SK-N-SH (cell line): ENCODE results near the gene HLF. TPM values are rescaled to one million over a fixed set of nuclear protein-coding genes. Genes with fewer than 3 reads are reported as not detected.

Experiments used
- CTCF ChIA-PET: fragments of 300-600, 350-600 bp; formaldehyde crosslinking; extraction: SDS; loops from one replicate; lab custom pipeline; 2021; lab: Yijun Ruan, JAX
- POLR2A ChIA-PET: fragments of 350-600 bp; sonication (Branson Sonifier 250); formaldehyde crosslinking; extraction: SDS; loops from one replicate; lab custom pipeline; 2020; ENCODE audit warnings: antibody characterized with exemption, inconsistent platforms; lab: Yijun Ruan, JAX
- DNase-seq: peaks from one replicate; pipeline ENCODE4 v3.0.0; 2012
- H2AFZ ChIP-seq: fragments of 200-600 bp; sonication (generic); 2 replicates; pipeline ENCODE4 v1.8.1; 2016; ENCODE audit warnings: antibody characterized with exemption, mild to moderate bottlenecking, low read depth
- H3F3A ChIP-seq: fragments of 200-600 bp; sonication (generic); replicated peaks from 2 replicates; pipeline ENCODE3; 2016; ENCODE audit warnings: antibody characterized with exemption, mild to moderate bottlenecking; ENCODE audit not compliant: insufficient read depth
- H3K27ac ChIP-seq, 2 experiments: fragments of 200-500 bp in 1 of 2; fragments of 200-600 bp in 1 of 2; sonication (Bioruptor generic) in 1 of 2; sonication (generic), shearing (Covaris generic) in 1 of 2; 2 replicates each; pipeline versions ENCODE4 v1.5.1 to v1.6.1; 2014 to 2016; ENCODE audit warnings: low read depth in 2 of 2, inconsistent platforms in 1 of 2, low read length in 1 of 2, mild to moderate bottlenecking in 1 of 2, mixed read lengths in 1 of 2
- H3K27me3 ChIP-seq: fragments of 200-600 bp; sonication (generic), shearing (Covaris generic); 2 replicates; pipeline ENCODE4 v1.6.1; 2016; ENCODE audit warnings: mixed run types; ENCODE audit not compliant: insufficient read depth
- H3K36me3 ChIP-seq, 2 experiments: fragments of 200-500 bp in 1 of 2; fragments of 200-600 bp in 1 of 2; sonication (Bioruptor generic) in 1 of 2; sonication (generic) in 1 of 2; replicated peaks in 1 of 2; 2 replicates each; pipeline versions ENCODE3 to v1.5.1; 2014 to 2016; ENCODE audit warnings: low read length in 1 of 2, mild to moderate bottlenecking in 1 of 2; ENCODE audit not compliant: insufficient read depth in 2 of 2, control insufficient read depth in 1 of 2
- H3K4me1 ChIP-seq, 2 experiments: fragments of 200-500 bp in 1 of 2; fragments of 200-600 bp in 1 of 2; sonication (Bioruptor generic) in 1 of 2; sonication (generic), shearing (Covaris generic) in 1 of 2; 2 replicates each; pipeline versions ENCODE4 v1.5.1 to v1.6.1; 2014 to 2016; ENCODE audit warnings: low read depth in 1 of 2, low read length in 1 of 2, mixed run types in 1 of 2; ENCODE audit not compliant: insufficient read depth in 2 of 2, control insufficient read depth in 1 of 2
- H3K4me2 ChIP-seq: fragments of 200-600 bp; sonication (generic), shearing (Covaris generic); 2 replicates; pipeline ENCODE4 v1.6.1; 2017; ENCODE audit warnings: mixed run types
- H3K4me3 ChIP-seq, 2 experiments: fragments of 200-500 bp in 1 of 2; fragments of 200-600 bp in 1 of 2; sonication (Bioruptor generic) in 1 of 2; sonication (generic), shearing (Covaris generic) in 1 of 2; 2 replicates each; pipeline versions ENCODE4 v1.5.1 to v1.8.1; 2014 to 2016; ENCODE audit warnings: low read depth in 2 of 2, inconsistent platforms in 1 of 2, low read length in 1 of 2, mild to moderate bottlenecking in 1 of 2, mixed read lengths in 1 of 2, moderate library complexity in 1 of 2
- H3K79me2 ChIP-seq: fragments of 200-600 bp; sonication (generic); 2 replicates; pipeline ENCODE4 v1.8.1; 2017; ENCODE audit warnings: mild to moderate bottlenecking; ENCODE audit not compliant: insufficient read depth
- H3K9ac ChIP-seq: fragments of 200-600 bp; sonication (generic); 2 replicates; pipeline ENCODE4 v1.6.1; 2017; ENCODE audit warnings: mixed run types
- H3K9me2 ChIP-seq: fragments of 200-600 bp; sonication (generic); 2 replicates; pipeline ENCODE4 v1.6.1; 2017; ENCODE audit warnings: mixed run types
- H3K9me3 ChIP-seq: fragments of 200-600 bp; sonication (generic); 2 replicates; pipeline ENCODE4 v1.6.1; 2017; ENCODE audit warnings: mixed run types, mild to moderate bottlenecking, moderate library complexity
- H4K20me1 ChIP-seq: fragments of 200-600 bp; sonication (generic); 2 replicates; pipeline ENCODE4 v1.6.1; 2017; ENCODE audit warnings: mild to moderate bottlenecking, mixed run types; ENCODE audit not compliant: insufficient read depth
- CHD2 ChIP-seq: fragments of 150-350 bp; IDR thresholded peaks from 2 replicates; pipeline ENCODE4 v1.6.1; 2018; ENCODE audit warnings: low read length; ENCODE audit not compliant: partially characterized antibody
- ELF1 ChIP-seq: IDR thresholded peaks from 2 replicates; pipeline ENCODE4 v1.4.0; 2012
- EZH2phosphoT487 ChIP-seq: fragments of 200-600 bp; sonication (generic); IDR thresholded peaks from 2 replicates; pipeline ENCODE4 v1.6.1; 2017; ENCODE audit warnings: low read depth, mixed run types, mild to moderate bottlenecking, antibody characterized with exemption, moderate library complexity, borderline replicate concordance
- MEF2A ChIP-seq: IDR thresholded peaks from 2 replicates; pipeline ENCODE4 v1.4.0; 2012; ENCODE audit warnings: low read depth, borderline replicate concordance
- MXI1 ChIP-seq: IDR thresholded peaks from 2 replicates; pipeline ENCODE4 v1.6.1; 2012; ENCODE audit warnings: mild to moderate bottlenecking, low read depth, low read length, improper control_type of control experiment
- NFIC ChIP-seq: IDR thresholded peaks from 2 replicates; pipeline ENCODE4 v1.4.0; 2012; ENCODE audit warnings: borderline replicate concordance
- NRF1 ChIP-seq: IDR thresholded peaks from 2 replicates; pipeline ENCODE4 v1.6.1; 2012; ENCODE audit warnings: low read depth, mild to moderate bottlenecking, low read length
- POLR2AphosphoS5 ChIP-seq: IDR thresholded peaks from 2 replicates; pipeline ENCODE4 v1.6.1; 2012; ENCODE audit warnings: low read depth, low read length
- RAD21 ChIP-seq: IDR thresholded peaks from 2 replicates; pipeline ENCODE4 v1.6.1; 2012; ENCODE audit warnings: mild to moderate bottlenecking, low read length
- RFX5 ChIP-seq: IDR thresholded peaks from 2 replicates; pipeline ENCODE4 v1.6.1; 2012; ENCODE audit warnings: mild to moderate bottlenecking, improper control_type of control experiment, low read length
- SIN3A ChIP-seq: IDR thresholded peaks from 2 replicates; pipeline ENCODE4 v1.6.1; 2012; ENCODE audit warnings: low read depth, mild to moderate bottlenecking, low read length, moderate library complexity, borderline replicate concordance
- TEAD4 ChIP-seq: IDR thresholded peaks from 2 replicates; pipeline ENCODE4 v1.4.0; 2012; ENCODE audit warnings: mild to moderate bottlenecking, borderline replicate concordance; ENCODE audit not compliant: insufficient read depth
- YY1 ChIP-seq: IDR thresholded peaks from 2 replicates; pipeline ENCODE4 v1.4.0; 2012; ENCODE audit warnings: low read depth, mild to moderate bottlenecking
- WGBS: methylation state at CpG from one replicate; pipeline ENCODE4 v1.1.6; 2017; ENCODE audit warnings: low lambda C conversion rate; 5-methylcytosine and 5-hydroxymethylcytosine counted together
- polyA plus RNA-seq, 3 experiments: library from polyadenylated mRNA; depleted of rRNA; stranded (reverse); fragments of >200 nt; gene quantifications; 2 replicates each; pipeline ENCODE4 v1.2.3, GENCODE V29; 2012
- TF ChIP-seq, protein P1 (sequence below): IDR thresholded peaks from 2 replicates; pipeline ENCODE4; 2012
- TF ChIP-seq, protein P2 (sequence below): IDR thresholded peaks from 2 replicates; pipeline ENCODE4 v1.4.0; 2012; ENCODE audit warnings: low read depth, borderline replicate concordance
- TF ChIP-seq, protein P3 (sequence below): IDR thresholded peaks from 2 replicates; pipeline ENCODE4 v1.6.1; 2012; ENCODE audit warnings: mild to moderate bottlenecking, low read depth, low read length, moderate library complexity

Gene HLF
- polyA plus RNA-seq, 1 of the 3 experiments (the other 2 are of a cell fraction) = 0.03 TPM

DNA sequence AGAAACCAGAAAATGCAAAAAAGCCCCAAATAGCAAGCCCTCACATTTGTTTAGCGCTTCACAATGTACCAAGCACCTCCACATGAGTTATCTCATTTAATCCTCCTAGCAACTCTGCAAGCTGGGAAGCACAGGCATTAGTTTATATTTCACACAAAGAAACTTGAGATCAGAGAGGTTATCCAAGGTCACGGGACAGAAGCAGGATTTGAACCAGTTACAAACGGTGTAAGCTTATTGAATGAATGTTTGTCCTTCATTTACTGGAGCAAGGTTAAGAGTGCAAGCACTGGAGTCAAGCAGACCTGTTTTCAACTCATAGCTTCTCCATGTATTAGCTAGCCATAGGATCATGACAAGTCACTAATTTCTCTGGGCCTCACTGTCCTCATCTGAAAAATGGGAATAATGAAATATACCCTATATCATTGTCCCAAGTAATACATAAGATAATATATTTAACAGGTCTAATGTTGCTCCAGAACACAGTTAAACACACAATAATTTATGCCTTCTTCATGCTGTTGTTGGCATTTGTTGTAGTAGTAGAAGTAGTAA is 6.1 kb upstream of the HLF start (continued):
- TF ChIP-seq, protein P1, sequence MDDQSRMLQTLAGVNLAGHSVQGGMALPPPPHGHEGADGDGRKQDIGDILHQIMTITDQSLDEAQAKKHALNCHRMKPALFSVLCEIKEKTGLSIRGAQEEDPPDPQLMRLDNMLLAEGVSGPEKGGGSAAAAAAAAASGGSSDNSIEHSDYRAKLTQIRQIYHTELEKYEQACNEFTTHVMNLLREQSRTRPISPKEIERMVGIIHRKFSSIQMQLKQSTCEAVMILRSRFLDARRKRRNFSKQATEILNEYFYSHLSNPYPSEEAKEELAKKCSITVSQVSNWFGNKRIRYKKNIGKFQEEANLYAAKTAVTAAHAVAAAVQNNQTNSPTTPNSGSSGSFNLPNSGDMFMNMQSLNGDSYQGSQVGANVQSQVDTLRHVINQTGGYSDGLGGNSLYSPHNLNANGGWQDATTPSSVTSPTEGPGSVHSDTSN = no peak
- no peak for TF ChIP-seq SIN3A
- no peak for TF ChIP-seq MEF2A
- TF ChIP-seq RFX5 = no peak
- no peak for TF ChIP-seq NRF1
- TF ChIP-seq YY1 = no peak

DNA sequence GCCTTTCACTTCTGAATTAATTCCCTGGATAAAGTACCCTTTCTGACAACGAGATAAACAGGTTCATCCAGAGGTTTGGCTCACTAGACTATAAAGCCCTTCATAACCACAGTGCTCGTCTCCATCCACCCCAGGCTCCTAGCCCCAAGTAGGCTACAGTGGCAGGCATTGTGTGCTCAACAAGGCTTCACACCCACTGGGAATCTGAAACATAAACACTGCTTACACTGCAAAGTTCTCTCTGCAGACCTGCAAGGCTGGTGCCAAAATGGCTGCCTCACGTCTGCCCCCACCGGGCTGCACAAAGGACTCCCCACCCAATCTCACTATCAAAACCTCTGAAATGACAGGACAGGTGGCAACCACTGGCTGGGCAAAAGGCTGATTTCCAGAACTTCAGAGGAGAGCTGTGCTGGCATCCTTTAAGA is 5.1 kb upstream of the HLF start:
- H3K27me3 ChIP-seq = peaks cover 8% of the 10 kb centered on the region
- CTCF ChIA-PET = no interaction called here
- H3K79me2 ChIP-seq = no peaks in the 10 kb centered on the region
- no peak for DNase-seq
- TF ChIP-seq ELF1 (no peak), YY1 (no peak), MXI1 (no peak), CHD2 (no peak)
- TF ChIP-seq, protein P1 = no peak
- TF ChIP-seq, protein P2, sequence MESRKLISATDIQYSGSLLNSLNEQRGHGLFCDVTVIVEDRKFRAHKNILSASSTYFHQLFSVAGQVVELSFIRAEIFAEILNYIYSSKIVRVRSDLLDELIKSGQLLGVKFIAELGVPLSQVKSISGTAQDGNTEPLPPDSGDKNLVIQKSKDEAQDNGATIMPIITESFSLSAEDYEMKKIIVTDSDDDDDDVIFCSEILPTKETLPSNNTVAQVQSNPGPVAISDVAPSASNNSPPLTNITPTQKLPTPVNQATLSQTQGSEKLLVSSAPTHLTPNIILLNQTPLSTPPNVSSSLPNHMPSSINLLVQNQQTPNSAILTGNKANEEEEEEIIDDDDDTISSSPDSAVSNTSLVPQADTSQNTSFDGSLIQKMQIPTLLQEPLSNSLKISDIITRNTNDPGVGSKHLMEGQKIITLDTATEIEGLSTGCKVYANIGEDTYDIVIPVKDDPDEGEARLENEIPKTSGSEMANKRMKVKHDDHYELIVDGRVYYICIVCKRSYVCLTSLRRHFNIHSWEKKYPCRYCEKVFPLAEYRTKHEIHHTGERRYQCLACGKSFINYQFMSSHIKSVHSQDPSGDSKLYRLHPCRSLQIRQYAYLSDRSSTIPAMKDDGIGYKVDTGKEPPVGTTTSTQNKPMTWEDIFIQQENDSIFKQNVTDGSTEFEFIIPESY = no peak
- no peaks in the 10 kb centered on the region for H3K9me3 ChIP-seq
- H3K36me3 ChIP-seq = no peaks in the 10 kb centered on the region
- no peak overlapping the region for H3K9ac ChIP-seq
- POLR2A ChIA-PET = no interaction called here
- no peaks in the 10 kb centered on the region for H3F3A ChIP-seq
- no peak overlapping the region for H3K27ac ChIP-seq
- WGBS = 39% methylated on average over 4 of the region's 4 CpGs
- no peak overlapping the region for H3K4me2 ChIP-seq
- no peak overlapping the region for H3K4me3 ChIP-seq
- H3K4me1 ChIP-seq = peaks cover 0 to 4% of the 10 kb centered on the region in 2 experiments; a peak in 1 of 4 replicates
- no peaks in the 10 kb centered on the region for H4K20me1 ChIP-seq
- no peaks in the 10 kb centered on the region for H3K9me2 ChIP-seq
- H2AFZ ChIP-seq = no peak overlapping the region

DNA sequence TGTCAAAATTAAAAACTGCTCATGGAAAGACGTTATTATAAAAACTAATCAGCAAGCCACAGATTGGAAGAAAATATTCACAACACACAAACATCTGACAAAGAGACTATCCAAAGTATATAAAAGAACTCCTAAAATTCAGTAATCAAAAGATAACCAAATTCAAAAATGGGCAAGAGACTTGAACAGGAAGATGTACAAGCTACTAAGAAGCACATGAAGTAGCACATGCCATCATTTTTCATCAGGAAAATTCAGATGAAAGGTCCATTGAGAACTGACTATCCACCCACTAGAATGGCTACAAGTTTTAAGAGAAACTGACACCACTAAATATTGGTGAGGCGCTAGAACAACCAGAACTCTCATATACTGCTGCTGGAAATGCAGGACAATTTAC is 3.4 kb upstream of the HLF start:
- no peaks in the 10 kb centered on the region for H3K9me2 ChIP-seq
- H3K9ac ChIP-seq = no peak overlapping the region
- H3F3A ChIP-seq = no peaks in the 10 kb centered on the region
- no peak overlapping the region for H3K4me2 ChIP-seq
- no peak overlapping the region for H3K27ac ChIP-seq
- WGBS = 42% methylated on average over 2 of the region's 2 CpGs
- H4K20me1 ChIP-seq = no peaks in the 10 kb centered on the region
- H3K27me3 ChIP-seq = peaks cover 16% of the 10 kb centered on the region
- POLR2A ChIA-PET = no interaction called here
- DNase-seq = no peak
- H3K4me3 ChIP-seq = no peak overlapping the region
- peaks cover 0 to 10% of the 10 kb centered on the region in 2 experiments; a peak in 1 of 4 replicates for H3K4me1 ChIP-seq
- H3K9me3 ChIP-seq = no peaks in the 10 kb centered on the region
- no peaks in the 10 kb centered on the region for H3K36me3 ChIP-seq
- no peaks in the 10 kb centered on the region for H3K79me2 ChIP-seq
- CTCF ChIA-PET = interaction anchor here (1.5 to 6.9 kb wide), 2 partner anchors 22 to 277 kb away, joined by 3 to 60 read pairs; no protein-coding TSS in a partner anchor
- H2AFZ ChIP-seq = no peak overlapping the region
- TF ChIP-seq POLR2AphosphoS5 (no peak), TEAD4 (no peak), SIN3A (no peak), NFIC (no peak), RAD21 (no peak), CHD2 (no peak), RFX5 (no peak), EZH2phosphoT487 (no peak), MEF2A (no peak)
- TF ChIP-seq, protein P3, sequence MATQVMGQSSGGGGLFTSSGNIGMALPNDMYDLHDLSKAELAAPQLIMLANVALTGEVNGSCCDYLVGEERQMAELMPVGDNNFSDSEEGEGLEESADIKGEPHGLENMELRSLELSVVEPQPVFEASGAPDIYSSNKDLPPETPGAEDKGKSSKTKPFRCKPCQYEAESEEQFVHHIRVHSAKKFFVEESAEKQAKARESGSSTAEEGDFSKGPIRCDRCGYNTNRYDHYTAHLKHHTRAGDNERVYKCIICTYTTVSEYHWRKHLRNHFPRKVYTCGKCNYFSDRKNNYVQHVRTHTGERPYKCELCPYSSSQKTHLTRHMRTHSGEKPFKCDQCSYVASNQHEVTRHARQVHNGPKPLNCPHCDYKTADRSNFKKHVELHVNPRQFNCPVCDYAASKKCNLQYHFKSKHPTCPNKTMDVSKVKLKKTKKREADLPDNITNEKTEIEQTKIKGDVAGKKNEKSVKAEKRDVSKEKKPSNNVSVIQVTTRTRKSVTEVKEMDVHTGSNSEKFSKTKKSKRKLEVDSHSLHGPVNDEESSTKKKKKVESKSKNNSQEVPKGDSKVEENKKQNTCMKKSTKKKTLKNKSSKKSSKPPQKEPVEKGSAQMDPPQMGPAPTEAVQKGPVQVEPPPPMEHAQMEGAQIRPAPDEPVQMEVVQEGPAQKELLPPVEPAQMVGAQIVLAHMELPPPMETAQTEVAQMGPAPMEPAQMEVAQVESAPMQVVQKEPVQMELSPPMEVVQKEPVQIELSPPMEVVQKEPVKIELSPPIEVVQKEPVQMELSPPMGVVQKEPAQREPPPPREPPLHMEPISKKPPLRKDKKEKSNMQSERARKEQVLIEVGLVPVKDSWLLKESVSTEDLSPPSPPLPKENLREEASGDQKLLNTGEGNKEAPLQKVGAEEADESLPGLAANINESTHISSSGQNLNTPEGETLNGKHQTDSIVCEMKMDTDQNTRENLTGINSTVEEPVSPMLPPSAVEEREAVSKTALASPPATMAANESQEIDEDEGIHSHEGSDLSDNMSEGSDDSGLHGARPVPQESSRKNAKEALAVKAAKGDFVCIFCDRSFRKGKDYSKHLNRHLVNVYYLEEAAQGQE = no peak
